Measurements from ENCODE around the gene IFT20.

IFT20 gene

GRCh38 chr17:28368306-28368831 is 33.1 kb upstream of the IFT20 start:
- TF ChIP-seq CTCF (IDR thresholded peaks at IDR 0.05; ENCODE audit: low read length) (no peak), EZH2 (IDR thresholded peaks at IDR 0.05; ENCODE audit: borderline replicate concordance, low read length) (no peak)
- Histone ChIP-seq H4K20me1 (ENCODE audit: insufficient read depth, low read length) (no peaks in the 10 kb centered on the region), H3K4me2 (ENCODE audit: low read length) (no peak overlapping the region), H3K9me3 (ENCODE audit: low read length) (no peaks in the 10 kb centered on the region), H3K9me2 (ENCODE audit: low read depth, low read length) (no peaks in the 10 kb centered on the region), H3K36me3 (ENCODE audit: insufficient read depth, low read length) (peaks cover 3% of the 10 kb centered on the region; the same call in 1 of the 2 replicates), H3K79me2 (ENCODE audit: insufficient read depth, low read length) (no peaks in the 10 kb centered on the region), H3K4me1 (ENCODE audit: insufficient read depth, low read length, severe bottlenecking) (peaks cover 15% of the 10 kb centered on the region), H2AFZ (ENCODE audit: low read length) (no peak overlapping the region), H3K27ac (ENCODE audit: low read depth, low read length, poor library complexity, severe bottlenecking) (no peak overlapping the region), H3K27me3 (ENCODE audit: insufficient read depth, low read length) (peaks cover 4% of the 10 kb centered on the region; the same call in 1 of the 2 replicates), H3K9ac (ENCODE audit: low read length) (no peak overlapping the region), H3K4me3 (ENCODE audit: low read depth, low read length, poor library complexity, severe bottlenecking) (no peak overlapping the region), H3F3A (ENCODE audit: insufficient read depth, low read length) (no peaks in the 10 kb centered on the region; the same call in 1 of the 2 replicates)

DNA sequence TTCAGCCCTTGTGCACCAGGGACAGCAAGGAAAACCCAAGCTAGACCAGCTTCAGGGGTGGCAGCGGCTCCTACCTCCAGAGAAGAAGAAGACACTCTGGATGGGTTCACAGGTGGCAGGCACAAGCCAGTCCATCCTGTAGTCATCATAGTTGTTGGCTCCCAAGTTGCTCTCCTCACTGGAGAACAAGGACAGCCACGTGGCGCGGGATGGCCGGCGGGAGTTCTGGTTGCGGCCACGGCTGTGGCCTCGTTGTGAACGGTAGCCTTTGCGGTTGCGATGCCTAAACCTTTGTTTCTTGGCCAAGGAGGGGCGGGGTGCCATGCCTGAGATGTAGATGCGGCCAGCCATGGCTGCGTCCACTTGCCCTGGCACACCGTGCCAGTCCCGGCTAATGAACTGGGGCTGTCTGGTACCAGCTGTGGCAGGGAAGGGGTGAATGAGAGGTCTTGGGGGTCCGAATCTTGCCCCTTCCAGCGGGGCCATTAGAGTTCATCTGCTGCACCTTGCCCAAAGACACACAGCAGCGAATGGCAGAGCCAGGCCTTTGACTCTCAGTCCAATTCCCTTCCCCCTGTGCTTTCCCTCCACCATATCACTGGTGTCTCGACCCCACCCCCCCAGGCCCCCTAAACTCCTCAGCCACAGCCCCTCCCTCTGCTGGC is 32.5 kb upstream of the IFT20 start:
- Histone ChIP-seq H3K9me3 (ENCODE audit: low read length) (no peaks in the 10 kb centered on the region), H3K9me2 (ENCODE audit: low read depth, low read length) (no peaks in the 10 kb centered on the region), H3K36me3 (ENCODE audit: insufficient read depth, low read length) (peaks cover 9% of the 10 kb centered on the region; the same call in 1 of the 2 replicates), H3K4me3 (ENCODE audit: low read depth, low read length, poor library complexity, severe bottlenecking) (no peak overlapping the region), H3K27ac (ENCODE audit: low read depth, low read length, poor library complexity, severe bottlenecking) (no peak overlapping the region), H3K4me1 (ENCODE audit: insufficient read depth, low read length, severe bottlenecking) (peaks cover 12% of the 10 kb centered on the region), H4K20me1 (ENCODE audit: insufficient read depth, low read length) (no peaks in the 10 kb centered on the region), H2AFZ (ENCODE audit: low read length) (no peak overlapping the region), H3K79me2 (ENCODE audit: insufficient read depth, low read length) (no peaks in the 10 kb centered on the region), H3K4me2 (ENCODE audit: low read length) (no peak overlapping the region), H3K9ac (ENCODE audit: low read length) (no peak overlapping the region), H3K27me3 (ENCODE audit: insufficient read depth, low read length) (peaks cover 3% of the 10 kb centered on the region; the same call in 1 of the 2 replicates), H3F3A (ENCODE audit: insufficient read depth, low read length) (no peaks in the 10 kb centered on the region; the same call in 1 of the 2 replicates)
- TF ChIP-seq CTCF (IDR thresholded peaks at IDR 0.05; ENCODE audit: low read length), result no peak
- no peak for TF ChIP-seq EZH2 (IDR thresholded peaks at IDR 0.05; ENCODE audit: borderline replicate concordance, low read length)

DNA sequence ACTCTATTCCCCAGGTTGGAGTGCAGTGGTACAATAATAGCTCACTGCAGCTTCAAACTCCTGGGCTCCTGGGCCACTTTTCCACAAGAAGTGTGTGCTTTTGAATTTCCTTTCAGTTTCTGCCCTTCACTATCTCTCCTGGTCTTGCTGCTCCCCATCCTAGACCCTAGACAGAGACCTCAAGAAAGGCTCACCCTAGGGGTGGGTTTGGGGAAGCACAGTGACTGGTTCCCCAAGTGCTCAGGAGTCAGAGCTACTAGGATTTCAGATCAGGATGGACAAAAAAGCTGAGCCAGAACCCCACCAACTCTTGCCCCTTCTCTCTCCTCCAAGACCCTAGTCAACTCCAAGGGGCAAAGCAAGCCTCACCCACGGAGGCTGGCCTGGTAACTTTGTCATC is 31.3 kb upstream of the IFT20 start:
- TF ChIP-seq CTCF (IDR thresholded peaks at IDR 0.05; ENCODE audit: low read length) (no peak), EZH2 (IDR thresholded peaks at IDR 0.05; ENCODE audit: borderline replicate concordance, low read length) (no peak)
- Histone ChIP-seq H3K9me3 (ENCODE audit: low read length) (no peaks in the 10 kb centered on the region), H3K36me3 (ENCODE audit: insufficient read depth, low read length) (peaks cover 18% of the 10 kb centered on the region; the same call in 1 of the 2 replicates), H3K4me1 (ENCODE audit: insufficient read depth, low read length, severe bottlenecking) (no peaks in the 10 kb centered on the region), H3K27me3 (ENCODE audit: insufficient read depth, low read length) (no peaks in the 10 kb centered on the region), H3F3A (ENCODE audit: insufficient read depth, low read length) (no peaks in the 10 kb centered on the region; the same call in 1 of the 2 replicates), H3K9ac (ENCODE audit: low read length) (no peak overlapping the region), H4K20me1 (ENCODE audit: insufficient read depth, low read length) (no peaks in the 10 kb centered on the region), H2AFZ (ENCODE audit: low read length) (no peak overlapping the region), H3K4me2 (ENCODE audit: low read length) (no peak overlapping the region), H3K9me2 (ENCODE audit: low read depth, low read length) (no peaks in the 10 kb centered on the region), H3K4me3 (ENCODE audit: low read depth, low read length, poor library complexity, severe bottlenecking) (no peak overlapping the region), H3K79me2 (ENCODE audit: insufficient read depth, low read length) (no peaks in the 10 kb centered on the region), H3K27ac (ENCODE audit: low read depth, low read length, poor library complexity, severe bottlenecking) (no peak overlapping the region)

Data from OCI-LY1 (cell line).